ENCODE data around the gene FARS2.

Gene FARS2

GRCh38 chr6:5237805-5238204, 23.5 kb upstream of the FARS2 start:
- no peak overlapping the region for H2AFZ ChIP-seq (ENCODE audit: low read depth, low read length)
- H3K4me1 ChIP-seq (ENCODE audit: insufficient read depth, low read length): no peaks in the 10 kb centered on the region
- no peaks in the 10 kb centered on the region for H3K9me3 ChIP-seq (ENCODE audit: insufficient read depth, low read length, severe bottlenecking)
- no peak overlapping the region for H3K4me2 ChIP-seq (ENCODE audit: insufficient read depth, low read length)
- H3K9ac ChIP-seq (ENCODE audit: low read depth, low read length): no peak overlapping the region
- no peak overlapping the region for H3K4me3 ChIP-seq (ENCODE audit: low read depth in 1 of 2, low read length in 2 of 2)
- H3K79me2 ChIP-seq (ENCODE audit: insufficient read depth, low read length): no peaks in the 10 kb centered on the region
- TF ChIP-seq EZH2 (IDR thresholded peaks at IDR 0.05; ENCODE audit: borderline replicate concordance, low read depth, low read length, severe bottlenecking) (no peak), CTCF (IDR thresholded peaks at IDR 0.05; ENCODE audit: borderline replicate concordance, extremely low read depth, low read length, poor library complexity, severe bottlenecking) (no peak)
- no peak for DNase-seq
- no peak overlapping the region for H3K27ac ChIP-seq (ENCODE audit: low read length)
- H3K27me3 ChIP-seq (ENCODE audit: insufficient read depth, low read length, poor library complexity): no peaks in the 10 kb centered on the region
- peaks cover 4% of the 10 kb centered on the region; the same call in 1 of the 2 replicates for H3K36me3 ChIP-seq (ENCODE audit: insufficient read depth, low read length)
- H4K20me1 ChIP-seq (ENCODE audit: insufficient read depth, low read length): peaks cover 10% of the 10 kb centered on the region; the same call in 1 of the 2 replicates
- no peak for ATAC-seq (ENCODE audit: insufficient read depth, low read depth)

- Histone ChIP-seq H2AFZ (ENCODE audit: low read depth, low read length) (no peak overlapping the region), H3K4me1 (ENCODE audit: insufficient read depth, low read length) (no peaks in the 10 kb centered on the region), H3K4me2 (ENCODE audit: insufficient read depth, low read length) (no peak overlapping the region), H3K9me3 (ENCODE audit: insufficient read depth, low read length, severe bottlenecking) (no peaks in the 10 kb centered on the region), H3K4me3 (ENCODE audit: low read depth in 1 of 2, low read length in 2 of 2) (no peak overlapping the region), H3K27ac (ENCODE audit: low read length) (no peak overlapping the region), H3K36me3 (ENCODE audit: insufficient read depth, low read length) (peaks cover 4% of the 10 kb centered on the region; the same call in 1 of the 2 replicates), H3K79me2 (ENCODE audit: insufficient read depth, low read length) (peaks cover 4% of the 10 kb centered on the region; the same call in 1 of the 2 replicates), H3K9ac (ENCODE audit: low read depth, low read length) (no peak overlapping the region), H3K27me3 (ENCODE audit: insufficient read depth, low read length, poor library complexity) (no peaks in the 10 kb centered on the region), H4K20me1 (ENCODE audit: insufficient read depth, low read length) (peaks cover 10% of the 10 kb centered on the region; the same call in 1 of the 2 replicates)
- ATAC-seq (ENCODE audit: insufficient read depth, low read depth): no peak
- DNase-seq: no peak
- TF ChIP-seq CTCF (IDR thresholded peaks at IDR 0.05; ENCODE audit: borderline replicate concordance, extremely low read depth, low read length, poor library complexity, severe bottlenecking) (no peak), EZH2 (IDR thresholded peaks at IDR 0.05; ENCODE audit: borderline replicate concordance, low read depth, low read length, severe bottlenecking) (no peak)
Observed at GRCh38 chr6:5238336-5238735, 23.0 kb upstream of the FARS2 start.

GRCh38 chr6:5241252-5241651, 20.1 kb upstream of the FARS2 start:
- Histone ChIP-seq H3K4me1 (ENCODE audit: insufficient read depth, low read length) (no peaks in the 10 kb centered on the region), H3K4me2 (ENCODE audit: insufficient read depth, low read length) (no peak overlapping the region), H3K79me2 (ENCODE audit: insufficient read depth, low read length) (peaks cover 18% of the 10 kb centered on the region), H3K27me3 (ENCODE audit: insufficient read depth, low read length, poor library complexity) (no peaks in the 10 kb centered on the region), H3K36me3 (ENCODE audit: insufficient read depth, low read length) (no peaks in the 10 kb centered on the region), H3K27ac (ENCODE audit: low read length) (no peak overlapping the region), H3K9me3 (ENCODE audit: insufficient read depth, low read length, severe bottlenecking) (no peaks in the 10 kb centered on the region), H3K9ac (ENCODE audit: low read depth, low read length) (no peak overlapping the region), H3K4me3 (ENCODE audit: low read depth in 1 of 2, low read length in 2 of 2) (no peak overlapping the region), H2AFZ (ENCODE audit: low read depth, low read length) (no peak overlapping the region), H4K20me1 (ENCODE audit: insufficient read depth, low read length) (peaks cover 19% of the 10 kb centered on the region; the same call in 1 of the 2 replicates)
- ATAC-seq (ENCODE audit: insufficient read depth, low read depth) (no peak), DNase-seq (no peak)
- TF ChIP-seq CTCF (IDR thresholded peaks at IDR 0.05; ENCODE audit: borderline replicate concordance, extremely low read depth, low read length, poor library complexity, severe bottlenecking): no peak
- TF ChIP-seq EZH2 (IDR thresholded peaks at IDR 0.05; ENCODE audit: borderline replicate concordance, low read depth, low read length, severe bottlenecking): no peak

GRCh38 chr6:5243069-5243468, 18.2 kb upstream of the FARS2 start:
- Histone ChIP-seq H4K20me1 (ENCODE audit: insufficient read depth, low read length) (peaks cover 29% of the 10 kb centered on the region; the same call in 1 of the 2 replicates), H3K4me3 (ENCODE audit: low read depth in 1 of 2, low read length in 2 of 2) (no peak overlapping the region), H3K4me2 (ENCODE audit: insufficient read depth, low read length) (no peak overlapping the region), H3K79me2 (ENCODE audit: insufficient read depth, low read length) (peaks cover 24% of the 10 kb centered on the region), H3K27me3 (ENCODE audit: insufficient read depth, low read length, poor library complexity) (no peaks in the 10 kb centered on the region), H3K27ac (ENCODE audit: low read length) (no peak overlapping the region), H3K4me1 (ENCODE audit: insufficient read depth, low read length) (no peaks in the 10 kb centered on the region), H3K9me3 (ENCODE audit: insufficient read depth, low read length, severe bottlenecking) (no peaks in the 10 kb centered on the region), H3K36me3 (ENCODE audit: insufficient read depth, low read length) (no peaks in the 10 kb centered on the region), H3K9ac (ENCODE audit: low read depth, low read length) (no peak overlapping the region), H2AFZ (ENCODE audit: low read depth, low read length) (no peak overlapping the region)
- no peak for DNase-seq
- no peak for ATAC-seq (ENCODE audit: insufficient read depth, low read depth)
- TF ChIP-seq CTCF (IDR thresholded peaks at IDR 0.05; ENCODE audit: borderline replicate concordance, extremely low read depth, low read length, poor library complexity, severe bottlenecking) (no peak), EZH2 (IDR thresholded peaks at IDR 0.05; ENCODE audit: borderline replicate concordance, low read depth, low read length, severe bottlenecking) (no peak)
